Stomach (tissue), 4 donors: ENCODE results near the gene PPIF.

ENCODE experiments used
- CTCF ChIP-seq, 7 experiments: fragments of 450-650 bp in 4 of 7; fragments of 200-600 bp in 3 of 7; sonication (generic) in 3 of 7; IDR thresholded peaks; one replicate each; pipeline ENCODE4 v1.5.1; 2016 to 2019; ENCODE audit warnings: antibody characterized with exemption in 7 of 7, control low read depth in 2 of 7, mild to moderate bottlenecking in 1 of 7
- POLR2A ChIP-seq, 4 donors: fragments of 450-650 bp; IDR thresholded peaks; one replicate each; pipeline ENCODE4 v1.6.1; 2016; ENCODE audit warnings: antibody characterized with exemption in 4 of 4, control low read depth in 2 of 4, mild to moderate bottlenecking in 1 of 4, moderate library complexity in 1 of 4
- POLR2AphosphoS5 ChIP-seq, 3 donors: sonication (generic); formaldehyde crosslinking; IDR thresholded peaks; one replicate each; pipeline ENCODE4 v1.6.1; 2016; ENCODE audit warnings: antibody characterized with exemption in 3 of 3

- TF ChIP-seq CTCF (IDR thresholded peaks at IDR 0.05) (no peak), POLR2AphosphoS5 (IDR thresholded peaks at IDR 0.05) (no peak), POLR2A (IDR thresholded peaks at IDR 0.05) (no peak)
These were observed 28.0 kb upstream of the PPIF start for GRCh38 chr10:79319115-79319771.
